HL-60 (cell line): ENCODE data around the gene SRCAP.

Source experiments
- GABPA ChIP-seq: IDR thresholded peaks from 2 replicates; pipeline ENCODE4 v1.6.1; 2012; ENCODE audit warnings: low read depth
- TF ChIP-seq, protein P1 (sequence below): IDR thresholded peaks from one replicate; pipeline ENCODE4 v1.5.1; 2011; ENCODE audit warnings: low read length, control low read depth, inconsistent platforms; ENCODE audit not compliant: insufficient read depth
- TF ChIP-seq, protein P2 (sequence below): IDR thresholded peaks from 2 replicates; pipeline ENCODE4 v1.6.1; 2012; ENCODE audit warnings: low read depth; ENCODE audit not compliant: insufficient replicate concordance

DNA sequence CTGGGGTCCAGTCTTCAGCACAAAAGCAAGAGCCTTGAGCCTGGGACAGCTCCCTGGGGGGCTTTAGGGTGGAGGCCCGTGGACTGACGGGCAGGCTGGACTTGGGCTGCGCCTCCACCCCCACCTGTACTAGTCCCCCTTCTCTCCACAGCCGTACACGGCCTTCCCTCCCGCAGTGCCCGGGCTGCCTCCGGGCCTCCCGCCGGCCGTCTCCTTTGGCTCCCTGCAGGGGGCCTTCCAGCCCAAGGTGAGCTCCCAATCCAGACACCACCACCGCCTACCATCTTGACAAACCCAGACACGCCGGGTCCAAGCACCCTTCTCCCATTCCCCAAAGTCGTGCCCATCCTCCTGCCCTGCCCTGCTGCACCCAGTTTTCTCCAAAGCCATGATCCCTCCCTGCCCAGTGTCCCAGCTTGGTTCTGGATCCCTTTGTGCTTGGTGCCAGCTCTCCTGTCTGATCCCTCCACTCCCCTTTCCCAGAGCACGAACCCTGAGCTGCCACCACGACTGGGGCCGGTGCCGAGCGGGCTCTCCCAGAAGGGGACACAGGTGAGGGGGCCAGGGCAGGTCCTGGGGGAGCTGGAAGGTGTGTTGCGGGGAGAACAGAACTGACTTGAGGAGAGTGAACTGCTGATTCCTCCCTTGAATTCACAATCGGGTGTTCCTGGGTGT is 33.7 kb upstream of the SRCAP start:
- TF ChIP-seq, protein P1, sequence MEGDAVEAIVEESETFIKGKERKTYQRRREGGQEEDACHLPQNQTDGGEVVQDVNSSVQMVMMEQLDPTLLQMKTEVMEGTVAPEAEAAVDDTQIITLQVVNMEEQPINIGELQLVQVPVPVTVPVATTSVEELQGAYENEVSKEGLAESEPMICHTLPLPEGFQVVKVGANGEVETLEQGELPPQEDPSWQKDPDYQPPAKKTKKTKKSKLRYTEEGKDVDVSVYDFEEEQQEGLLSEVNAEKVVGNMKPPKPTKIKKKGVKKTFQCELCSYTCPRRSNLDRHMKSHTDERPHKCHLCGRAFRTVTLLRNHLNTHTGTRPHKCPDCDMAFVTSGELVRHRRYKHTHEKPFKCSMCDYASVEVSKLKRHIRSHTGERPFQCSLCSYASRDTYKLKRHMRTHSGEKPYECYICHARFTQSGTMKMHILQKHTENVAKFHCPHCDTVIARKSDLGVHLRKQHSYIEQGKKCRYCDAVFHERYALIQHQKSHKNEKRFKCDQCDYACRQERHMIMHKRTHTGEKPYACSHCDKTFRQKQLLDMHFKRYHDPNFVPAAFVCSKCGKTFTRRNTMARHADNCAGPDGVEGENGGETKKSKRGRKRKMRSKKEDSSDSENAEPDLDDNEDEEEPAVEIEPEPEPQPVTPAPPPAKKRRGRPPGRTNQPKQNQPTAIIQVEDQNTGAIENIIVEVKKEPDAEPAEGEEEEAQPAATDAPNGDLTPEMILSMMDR, result no peak
- no peak for TF ChIP-seq GABPA
- TF ChIP-seq, protein P2, sequence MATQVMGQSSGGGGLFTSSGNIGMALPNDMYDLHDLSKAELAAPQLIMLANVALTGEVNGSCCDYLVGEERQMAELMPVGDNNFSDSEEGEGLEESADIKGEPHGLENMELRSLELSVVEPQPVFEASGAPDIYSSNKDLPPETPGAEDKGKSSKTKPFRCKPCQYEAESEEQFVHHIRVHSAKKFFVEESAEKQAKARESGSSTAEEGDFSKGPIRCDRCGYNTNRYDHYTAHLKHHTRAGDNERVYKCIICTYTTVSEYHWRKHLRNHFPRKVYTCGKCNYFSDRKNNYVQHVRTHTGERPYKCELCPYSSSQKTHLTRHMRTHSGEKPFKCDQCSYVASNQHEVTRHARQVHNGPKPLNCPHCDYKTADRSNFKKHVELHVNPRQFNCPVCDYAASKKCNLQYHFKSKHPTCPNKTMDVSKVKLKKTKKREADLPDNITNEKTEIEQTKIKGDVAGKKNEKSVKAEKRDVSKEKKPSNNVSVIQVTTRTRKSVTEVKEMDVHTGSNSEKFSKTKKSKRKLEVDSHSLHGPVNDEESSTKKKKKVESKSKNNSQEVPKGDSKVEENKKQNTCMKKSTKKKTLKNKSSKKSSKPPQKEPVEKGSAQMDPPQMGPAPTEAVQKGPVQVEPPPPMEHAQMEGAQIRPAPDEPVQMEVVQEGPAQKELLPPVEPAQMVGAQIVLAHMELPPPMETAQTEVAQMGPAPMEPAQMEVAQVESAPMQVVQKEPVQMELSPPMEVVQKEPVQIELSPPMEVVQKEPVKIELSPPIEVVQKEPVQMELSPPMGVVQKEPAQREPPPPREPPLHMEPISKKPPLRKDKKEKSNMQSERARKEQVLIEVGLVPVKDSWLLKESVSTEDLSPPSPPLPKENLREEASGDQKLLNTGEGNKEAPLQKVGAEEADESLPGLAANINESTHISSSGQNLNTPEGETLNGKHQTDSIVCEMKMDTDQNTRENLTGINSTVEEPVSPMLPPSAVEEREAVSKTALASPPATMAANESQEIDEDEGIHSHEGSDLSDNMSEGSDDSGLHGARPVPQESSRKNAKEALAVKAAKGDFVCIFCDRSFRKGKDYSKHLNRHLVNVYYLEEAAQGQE, result no peak
